Peyer's patch (tissue), 4 donors: ENCODE data around the gene SHC3.

ENCODE experiments used
- POLR2A ChIP-seq, 2 donors: fragments of 450-650 bp; IDR thresholded peaks; one replicate each; pipeline ENCODE4 v1.5.1; 2017; ENCODE audit warnings: antibody characterized with exemption in 2 of 2, mild to moderate bottlenecking in 2 of 2, moderate library complexity in 2 of 2
- TF ChIP-seq, protein P1 (sequence below), 6 experiments: fragments of 450-650 bp in 4 of 6; fragments of 200-600 bp in 2 of 6; sonication (generic) in 1 of 6; IDR thresholded peaks; one replicate each; pipeline ENCODE4 v1.5.1; 2017 to 2019; ENCODE audit warnings: antibody characterized with exemption in 6 of 6, mild to moderate bottlenecking in 3 of 6, moderate library complexity in 1 of 6

DNA sequence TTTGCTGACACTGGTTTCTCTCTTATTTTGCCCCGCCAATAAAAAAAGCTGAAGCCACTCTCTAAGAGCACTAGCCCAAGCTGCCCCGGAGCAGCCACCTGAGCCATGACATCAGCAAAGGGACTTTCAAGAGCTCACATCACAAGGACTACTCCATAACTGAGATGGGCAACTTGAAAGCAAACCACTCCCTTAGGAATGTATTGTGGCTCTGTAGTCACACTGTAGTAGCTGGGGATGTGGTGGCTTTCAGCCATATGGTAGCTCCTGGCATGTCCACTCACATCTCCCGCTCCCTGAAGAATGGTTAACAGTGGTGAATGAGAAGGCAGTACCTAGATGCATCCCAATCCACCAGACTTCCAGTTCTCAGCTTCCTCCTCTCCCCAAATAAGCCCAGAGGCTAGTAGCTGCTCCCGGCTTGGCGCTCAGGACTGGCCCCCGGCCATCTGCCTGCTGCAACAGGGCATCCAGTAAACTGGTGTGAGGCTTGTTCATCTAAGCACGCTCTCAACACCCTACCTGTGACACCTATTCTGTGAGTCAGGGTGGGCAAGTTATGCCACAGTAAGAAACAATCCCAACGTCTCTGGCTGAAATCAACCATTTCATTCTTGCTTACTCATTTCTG, 123.6 kb downstream of the SHC3 start:
- TF ChIP-seq, protein P1, sequence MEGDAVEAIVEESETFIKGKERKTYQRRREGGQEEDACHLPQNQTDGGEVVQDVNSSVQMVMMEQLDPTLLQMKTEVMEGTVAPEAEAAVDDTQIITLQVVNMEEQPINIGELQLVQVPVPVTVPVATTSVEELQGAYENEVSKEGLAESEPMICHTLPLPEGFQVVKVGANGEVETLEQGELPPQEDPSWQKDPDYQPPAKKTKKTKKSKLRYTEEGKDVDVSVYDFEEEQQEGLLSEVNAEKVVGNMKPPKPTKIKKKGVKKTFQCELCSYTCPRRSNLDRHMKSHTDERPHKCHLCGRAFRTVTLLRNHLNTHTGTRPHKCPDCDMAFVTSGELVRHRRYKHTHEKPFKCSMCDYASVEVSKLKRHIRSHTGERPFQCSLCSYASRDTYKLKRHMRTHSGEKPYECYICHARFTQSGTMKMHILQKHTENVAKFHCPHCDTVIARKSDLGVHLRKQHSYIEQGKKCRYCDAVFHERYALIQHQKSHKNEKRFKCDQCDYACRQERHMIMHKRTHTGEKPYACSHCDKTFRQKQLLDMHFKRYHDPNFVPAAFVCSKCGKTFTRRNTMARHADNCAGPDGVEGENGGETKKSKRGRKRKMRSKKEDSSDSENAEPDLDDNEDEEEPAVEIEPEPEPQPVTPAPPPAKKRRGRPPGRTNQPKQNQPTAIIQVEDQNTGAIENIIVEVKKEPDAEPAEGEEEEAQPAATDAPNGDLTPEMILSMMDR (IDR thresholded peaks at IDR 0.05) = no peak
- no peak for TF ChIP-seq POLR2A (IDR thresholded peaks at IDR 0.05)
